Loucy (cell line): ENCODE measurements around the gene SNX25.

ENCODE experiments used
- H2AFZ ChIP-seq: fragments of 200-600 bp; sonication (generic); 2 replicates; pipeline ENCODE4 v1.6.0; 2016; ENCODE audit warnings: antibody characterized with exemption, mild to moderate bottlenecking, low read length, moderate library complexity
- H3F3A ChIP-seq: fragments of 200-600 bp; 2 replicates; pipeline ENCODE4 v1.6.0; 2016; ENCODE audit warnings: antibody characterized with exemption, low read depth, mild to moderate bottlenecking
- H3K27me3 ChIP-seq: fragments of 200-600 bp; sonication (generic); 2 replicates; pipeline ENCODE4 v1.6.1; 2014; ENCODE audit warnings: low read length, mild to moderate bottlenecking; ENCODE audit not compliant: insufficient read depth, poor library complexity, severe bottlenecking
- H3K36me3 ChIP-seq: fragments of 200-600 bp; sonication (generic); 2 replicates; pipeline ENCODE4 v1.6.1; 2016; ENCODE audit warnings: low read length; ENCODE audit not compliant: insufficient read depth
- H3K4me1 ChIP-seq: fragments of 200-600 bp; sonication (generic); 2 replicates; pipeline ENCODE4 v1.5.1; 2014; ENCODE audit warnings: low read length, mild to moderate bottlenecking; ENCODE audit not compliant: insufficient read depth, poor library complexity, severe bottlenecking
- H3K4me2 ChIP-seq: fragments of 200-600 bp; sonication (generic); 2 replicates; pipeline ENCODE4 v1.6.0; 2014; ENCODE audit warnings: antibody characterized with exemption, low read length, low read depth, mild to moderate bottlenecking; ENCODE audit not compliant: poor library complexity, severe bottlenecking
- H3K4me3 ChIP-seq: fragments of 200-600 bp; sonication (generic); 2 replicates; pipeline ENCODE4 v1.5.1; 2014; ENCODE audit warnings: low read length, mild to moderate bottlenecking, mixed read lengths; ENCODE audit not compliant: poor library complexity, severe bottlenecking
- H3K79me2 ChIP-seq: fragments of 200-600 bp; sonication (generic); 2 replicates; pipeline ENCODE4 v1.6.1; 2014; ENCODE audit warnings: low read length; ENCODE audit not compliant: insufficient read depth
- H3K9ac ChIP-seq: fragments of 200-600 bp; sonication (generic); 2 replicates; pipeline ENCODE4 v1.6.0; 2014; ENCODE audit warnings: mild to moderate bottlenecking, low read depth, low read length, moderate library complexity; ENCODE audit not compliant: poor library complexity, severe bottlenecking
- H3K9me2 ChIP-seq: fragments of 200-600 bp; sonication (generic); replicated peaks from 2 replicates; pipeline ENCODE4 v1.6.1; 2016; ENCODE audit warnings: low read depth, low read length, mixed read lengths
- H3K9me3 ChIP-seq: fragments of 200-600 bp; sonication (generic); 2 replicates; pipeline ENCODE4 v1.6.1; 2014; ENCODE audit warnings: mild to moderate bottlenecking, antibody characterized with exemption, low read length, low read depth; ENCODE audit not compliant: insufficient read depth
- H4K20me1 ChIP-seq: fragments of 200-600 bp; sonication (generic); 2 replicates; pipeline ENCODE4 v1.6.0; 2014; ENCODE audit warnings: antibody characterized with exemption, low read length, mild to moderate bottlenecking; ENCODE audit not compliant: insufficient read depth, poor library complexity, severe bottlenecking
- EZH2phosphoT487 ChIP-seq: fragments of 200-600 bp; IDR thresholded peaks from 2 replicates; pipeline ENCODE4 v1.6.1; 2018; ENCODE audit warnings: antibody characterized with exemption, mild to moderate bottlenecking, moderate library complexity, borderline replicate concordance
- TF ChIP-seq, protein P1 (sequence below): fragments of 200-600 bp; sonication (generic); conservative IDR thresholded peaks from 2 replicates; pipeline ENCODE4 v1.5.1; 2014; ENCODE audit warnings: mild to moderate bottlenecking, antibody characterized with exemption, low read length

Gene SNX25

GRCh38 chr4:185243879-185244278, 34.5 kb downstream of the SNX25 start:
- no peaks in the 10 kb centered on the region for H3K9me3 ChIP-seq
- no peaks in the 10 kb centered on the region for H3K4me1 ChIP-seq
- no peak overlapping the region for H3K9ac ChIP-seq
- no peaks in the 10 kb centered on the region for H4K20me1 ChIP-seq
- H3K36me3 ChIP-seq: no peaks in the 10 kb centered on the region
- no peaks in the 10 kb centered on the region for H3K9me2 ChIP-seq
- H3K4me3 ChIP-seq: no peak overlapping the region
- TF ChIP-seq, protein P1, sequence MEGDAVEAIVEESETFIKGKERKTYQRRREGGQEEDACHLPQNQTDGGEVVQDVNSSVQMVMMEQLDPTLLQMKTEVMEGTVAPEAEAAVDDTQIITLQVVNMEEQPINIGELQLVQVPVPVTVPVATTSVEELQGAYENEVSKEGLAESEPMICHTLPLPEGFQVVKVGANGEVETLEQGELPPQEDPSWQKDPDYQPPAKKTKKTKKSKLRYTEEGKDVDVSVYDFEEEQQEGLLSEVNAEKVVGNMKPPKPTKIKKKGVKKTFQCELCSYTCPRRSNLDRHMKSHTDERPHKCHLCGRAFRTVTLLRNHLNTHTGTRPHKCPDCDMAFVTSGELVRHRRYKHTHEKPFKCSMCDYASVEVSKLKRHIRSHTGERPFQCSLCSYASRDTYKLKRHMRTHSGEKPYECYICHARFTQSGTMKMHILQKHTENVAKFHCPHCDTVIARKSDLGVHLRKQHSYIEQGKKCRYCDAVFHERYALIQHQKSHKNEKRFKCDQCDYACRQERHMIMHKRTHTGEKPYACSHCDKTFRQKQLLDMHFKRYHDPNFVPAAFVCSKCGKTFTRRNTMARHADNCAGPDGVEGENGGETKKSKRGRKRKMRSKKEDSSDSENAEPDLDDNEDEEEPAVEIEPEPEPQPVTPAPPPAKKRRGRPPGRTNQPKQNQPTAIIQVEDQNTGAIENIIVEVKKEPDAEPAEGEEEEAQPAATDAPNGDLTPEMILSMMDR: no peak
- H3K79me2 ChIP-seq: no peaks in the 10 kb centered on the region
- H3K27me3 ChIP-seq: peaks cover 8% of the 10 kb centered on the region
- H2AFZ ChIP-seq: no peak overlapping the region
- no peak overlapping the region for H3K4me2 ChIP-seq
- no peaks in the 10 kb centered on the region for H3F3A ChIP-seq

GRCh38 chr4:185244763-185245162, 35.4 kb downstream of the SNX25 start:
- H3K36me3 ChIP-seq: no peaks in the 10 kb centered on the region
- H3K79me2 ChIP-seq: no peaks in the 10 kb centered on the region
- no peaks in the 10 kb centered on the region for H3F3A ChIP-seq

DNA sequence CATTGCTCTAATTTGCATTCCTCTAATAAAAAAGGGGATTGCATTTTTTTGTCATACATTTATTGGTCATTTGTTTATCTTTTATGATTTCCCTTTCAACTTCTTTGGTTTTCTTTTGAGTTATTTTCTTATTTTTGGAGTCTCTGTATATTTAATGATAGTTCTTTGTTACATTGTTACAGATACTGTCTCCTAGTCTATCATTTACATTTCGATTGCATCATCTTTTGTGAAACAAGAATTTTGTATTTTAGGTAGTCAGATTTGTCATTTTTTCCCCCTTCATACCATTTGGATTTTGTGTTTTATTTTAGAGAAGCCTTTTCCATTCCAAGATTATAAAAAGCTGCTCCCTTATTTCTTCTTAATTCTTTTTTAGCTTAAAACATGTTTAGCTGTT, 37.1 kb downstream of the SNX25 start:
- Histone ChIP-seq H3K27me3 (peaks cover 8% of the 10 kb centered on the region), H3F3A (no peaks in the 10 kb centered on the region), H3K4me3 (no peak overlapping the region), H4K20me1 (no peaks in the 10 kb centered on the region), H3K9me2 (no peaks in the 10 kb centered on the region), H3K79me2 (no peaks in the 10 kb centered on the region), H3K36me3 (no peaks in the 10 kb centered on the region), H3K4me1 (no peaks in the 10 kb centered on the region), H3K9me3 (no peaks in the 10 kb centered on the region), H3K4me2 (no peak overlapping the region), H2AFZ (no peak overlapping the region), H3K9ac (no peak overlapping the region)
- TF ChIP-seq, protein P1: no peak
- no peak for TF ChIP-seq EZH2phosphoT487

More at GRCh38 chr4:185244763-185245162, 35.4 kb downstream of the SNX25 start:
- H3K4me3 ChIP-seq: no peak overlapping the region
- no peak for TF ChIP-seq EZH2phosphoT487
- TF ChIP-seq, protein P1: no peak
- H2AFZ ChIP-seq: no peak overlapping the region
- no peaks in the 10 kb centered on the region for H3K9me3 ChIP-seq
- H3K9ac ChIP-seq: no peak overlapping the region
- H3K9me2 ChIP-seq: no peaks in the 10 kb centered on the region
- no peaks in the 10 kb centered on the region for H3K4me1 ChIP-seq
- peaks cover 8% of the 10 kb centered on the region for H3K27me3 ChIP-seq
- H3K4me2 ChIP-seq: no peak overlapping the region
- H4K20me1 ChIP-seq: no peaks in the 10 kb centered on the region
